ENCODE measurements around the gene CD99. TPM values are rescaled to one million over a fixed set of nuclear protein-coding genes. Genes with fewer than 3 reads are reported as not detected.

The CD99 gene, protein sequence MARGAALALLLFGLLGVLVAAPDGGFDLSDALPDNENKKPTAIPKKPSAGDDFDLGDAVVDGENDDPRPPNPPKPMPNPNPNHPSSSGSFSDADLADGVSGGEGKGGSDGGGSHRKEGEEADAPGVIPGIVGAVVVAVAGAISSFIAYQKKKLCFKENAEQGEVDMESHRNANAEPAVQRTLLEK
- 82.6 and 154 TPM in 2 replicates for total RNA-seq

DNA sequence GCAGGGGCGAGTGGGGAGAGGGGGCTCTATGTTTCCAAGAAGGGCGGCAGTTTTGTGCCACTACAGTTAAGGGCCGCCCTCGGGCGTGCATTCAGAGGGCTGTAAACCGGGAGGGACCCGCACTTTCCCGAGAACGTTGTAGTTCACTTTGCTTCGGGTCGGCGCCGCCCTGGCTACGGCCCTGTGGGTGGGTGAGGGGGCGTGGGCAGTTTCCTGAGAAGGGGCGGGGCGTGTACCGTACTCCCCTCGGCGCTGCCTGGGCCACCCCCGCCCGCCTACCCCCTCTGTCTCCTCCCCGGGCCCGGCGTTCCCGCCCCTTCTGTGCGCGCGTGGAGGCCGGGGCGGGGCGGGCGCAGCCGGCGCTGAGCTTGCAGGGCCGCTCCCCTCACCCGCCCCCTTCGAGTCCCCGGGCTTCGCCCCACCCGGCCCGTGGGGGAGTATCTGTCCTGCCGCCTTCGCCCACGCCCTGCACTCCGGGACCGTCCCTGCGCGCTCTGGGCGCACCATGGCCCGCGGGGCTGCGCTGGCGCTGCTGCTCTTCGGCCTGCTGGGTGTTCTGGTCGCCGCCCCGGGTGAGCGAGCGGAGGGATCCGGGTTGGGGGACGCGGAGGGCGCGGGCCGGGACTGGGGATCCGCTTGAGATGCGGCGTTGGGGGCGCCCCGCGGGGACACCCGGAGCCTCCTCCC is at the start of gene CD99:
Gene CD99, plus strand, starts transcription at position 440 of the 687 bp plus-strand sequence. Its CDS starts 66 bp downstream, at position 506.

DNA sequence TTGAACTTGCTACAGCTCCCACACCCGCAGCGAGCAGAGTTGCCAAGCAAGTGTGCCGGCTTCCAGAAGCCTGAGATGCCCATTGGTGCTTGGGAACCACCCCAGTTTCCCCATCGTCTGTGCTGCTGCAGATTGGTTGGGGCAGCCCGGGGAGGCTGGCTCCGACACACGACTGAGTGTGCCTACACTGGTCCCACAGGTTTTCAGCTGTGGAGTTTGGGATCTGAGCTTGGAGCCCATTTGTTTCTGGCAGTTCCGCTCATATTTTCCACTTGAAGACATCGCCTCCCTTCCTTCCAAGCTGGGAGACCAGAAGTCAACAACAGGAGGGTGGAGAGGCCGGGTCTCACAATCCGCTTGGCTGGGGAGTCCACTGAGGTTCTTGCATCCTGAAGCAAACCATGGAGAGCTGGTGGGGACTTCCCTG is 60.8 kb downstream of the CD99 start, which contains the start of gene XG:
Gene XG, plus strand, starts transcription at position 167 of the 427 bp plus-strand sequence. Its CDS starts 235 bp downstream, at position 402.

Other genes starting within 250 kb of the CD99 start
- 18.9 and 22.0 TPM in 2 replicates for gene DHRSX, start 190.3 kb upstream of the CD99 start, total RNA-seq
- gene ZBED1, start 190.3 kb upstream of the CD99 start, total RNA-seq = 35.2 and 35.3 TPM in 2 replicates
- 3.3 and 4.9 TPM in 2 replicates for gene XG, start 60.7 kb downstream of the CD99 start, total RNA-seq
- 1.1 and 2.4 TPM in 2 replicates for gene GYG2, start 137.6 kb downstream of the CD99 start, total RNA-seq
- 11.0 and 25.1 TPM in 2 replicates for gene ARSD, start 238.0 kb downstream of the CD99 start, total RNA-seq

Data from uterine smooth muscle cell (primary cell).